Measurements from ENCODE around the gene DDX17.

Gene DDX17

DNA sequence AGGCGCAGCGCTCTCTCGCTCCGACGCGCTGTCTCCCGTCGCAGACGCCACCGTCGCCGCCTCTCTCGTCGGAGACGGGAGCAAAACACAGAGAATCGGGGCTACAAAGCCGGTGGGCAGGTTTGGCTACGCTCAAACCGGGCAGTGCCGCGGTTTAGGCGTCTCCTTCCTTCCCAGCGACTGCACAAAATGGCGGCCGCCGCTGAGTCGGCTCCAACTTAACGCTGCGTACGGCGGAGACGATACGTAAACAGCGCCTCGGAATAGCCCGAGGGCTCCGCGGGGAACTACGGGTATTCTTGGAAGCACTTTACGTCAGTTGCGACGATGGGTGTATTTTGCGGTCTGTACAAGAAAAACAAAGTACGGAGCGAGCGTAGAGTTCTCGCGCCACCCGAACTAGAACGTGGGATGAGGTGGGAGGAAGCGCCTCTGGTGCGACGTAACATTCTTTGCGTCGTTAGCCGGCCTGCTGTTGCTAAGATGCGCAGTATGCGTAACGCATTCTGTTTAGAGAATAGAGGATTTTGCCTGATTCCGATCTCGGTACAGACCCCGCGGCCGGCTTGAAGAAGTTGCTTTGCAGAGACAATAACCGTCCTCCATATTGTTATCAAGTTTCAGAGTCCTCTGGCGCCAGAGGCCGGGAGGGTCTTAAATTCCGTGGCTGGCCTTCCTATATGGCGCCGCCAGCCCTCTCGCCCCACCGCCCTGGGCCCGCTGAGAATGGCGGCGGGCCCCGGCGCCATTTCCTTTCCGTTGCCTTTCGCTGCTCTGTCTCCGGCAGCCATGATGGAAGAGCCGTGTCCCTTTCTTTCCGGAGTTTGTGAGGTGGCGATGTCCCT, at the start of gene DDX17:
Gene DDX17 (minus strand): TSS at position 194 of the 845 bp plus-strand sequence.
- Histone ChIP-seq H3K27me3 (ENCODE audit: low read depth) (no peaks in the 10 kb centered on the region), H3K9me3 (no peaks in the 10 kb centered on the region), H3K4me1 (peaks cover 21% of the 10 kb centered on the region), H3K4me3 (peak within 1 kb of the TSS; percentile 99), H3K36me3 (replicated peaks) (peaks cover 40% of the 10 kb centered on the region)
- peak; percentile 93 to 97 for DNase-seq (ENCODE audit: low spot score in 2 of 2)
- in situ Hi-C loops (cut with MboI; ENCODE audit: low sequenced_read_pairs), result no loop called here

- H3K9me3 ChIP-seq, result no peaks in the 10 kb centered on the region
- H3K36me3 ChIP-seq (replicated peaks), result no peaks in the 10 kb centered on the region
- no peaks in the 10 kb centered on the region for H3K27me3 ChIP-seq (ENCODE audit: low read depth)
- H3K4me1 ChIP-seq, result 0 out of 2 replicates have a peak, but pooled peaks cover 2% of the 10 kb centered on the region
- in situ Hi-C loops (cut with MboI; ENCODE audit: low sequenced_read_pairs), result no loop called here
- no peak for DNase-seq (ENCODE audit: low spot score in 2 of 2)
- no peak overlapping the region for H3K4me3 ChIP-seq
These were observed 48.2 kb upstream of the DDX17 start for GRCh38 chr22:38554281-38554680.

DNA sequence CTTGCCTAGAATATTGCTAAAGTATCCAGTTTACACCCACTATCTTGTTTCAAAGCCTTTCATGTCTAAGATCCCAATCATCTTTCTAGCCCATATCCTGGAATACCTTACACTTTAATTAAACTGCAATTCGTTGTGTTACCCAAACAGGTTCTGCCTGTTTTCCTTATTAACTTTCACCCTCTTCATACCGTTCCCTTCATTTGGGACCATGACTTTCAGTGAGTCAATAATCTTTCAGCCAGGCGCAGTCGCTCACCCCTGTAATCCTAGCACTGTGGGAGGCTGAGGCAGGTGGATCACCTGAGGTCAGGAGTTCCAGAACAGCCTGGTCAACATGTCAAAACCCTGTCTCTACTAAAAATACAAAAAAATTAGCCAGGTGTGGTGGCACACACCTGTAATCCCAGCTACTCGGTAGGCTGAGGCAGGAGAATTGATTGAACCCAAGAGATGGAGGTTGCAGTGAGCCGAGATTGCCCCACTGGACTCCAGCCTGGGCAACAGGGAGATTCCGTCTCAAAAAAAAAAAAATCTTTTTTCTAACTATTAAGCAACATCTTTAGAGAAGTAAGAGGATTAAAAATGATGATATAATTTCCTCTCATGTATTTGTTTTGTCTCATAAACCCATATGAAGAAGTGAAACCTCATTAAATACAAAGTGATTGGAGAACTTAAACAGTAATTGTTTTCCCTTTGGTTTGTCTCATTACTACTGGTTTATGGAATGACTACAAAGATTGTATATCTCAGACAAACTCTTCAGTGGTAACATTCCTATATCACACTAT, 43.2 kb upstream of the DDX17 start:
- H3K27me3 ChIP-seq (ENCODE audit: low read depth), result no peaks in the 10 kb centered on the region
- H3K9me3 ChIP-seq, result no peaks in the 10 kb centered on the region
- H3K4me1 ChIP-seq, result no peaks in the 10 kb centered on the region
- no peak for DNase-seq (ENCODE audit: low spot score in 2 of 2)
- in situ Hi-C loops (cut with MboI; ENCODE audit: low sequenced_read_pairs), result no loop called here
- H3K36me3 ChIP-seq (replicated peaks), result no peaks in the 10 kb centered on the region
- H3K4me3 ChIP-seq, result no peak overlapping the region

DNA sequence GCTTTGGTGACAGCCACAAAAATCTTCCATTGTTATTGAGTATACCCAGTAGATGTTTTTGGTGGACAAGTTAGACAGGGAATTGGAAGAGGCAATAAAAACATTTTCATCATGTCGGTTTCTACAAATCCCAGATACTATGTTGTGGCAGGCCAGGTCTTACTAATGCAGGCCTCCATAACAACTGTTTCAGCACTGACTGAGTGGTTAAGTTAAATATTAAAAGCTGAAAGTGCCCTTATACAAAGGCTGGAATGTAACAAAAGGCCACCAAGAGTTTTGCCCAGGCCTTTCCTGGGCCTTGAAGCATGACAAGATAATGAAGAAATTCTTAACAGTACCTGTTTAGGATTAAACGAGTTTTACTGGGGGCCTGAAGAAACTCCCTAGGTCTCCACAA, 34.6 kb upstream of the DDX17 start:
- no peak for DNase-seq (ENCODE audit: low spot score in 2 of 2)
- H3K4me3 ChIP-seq, result no peak overlapping the region

DNA sequence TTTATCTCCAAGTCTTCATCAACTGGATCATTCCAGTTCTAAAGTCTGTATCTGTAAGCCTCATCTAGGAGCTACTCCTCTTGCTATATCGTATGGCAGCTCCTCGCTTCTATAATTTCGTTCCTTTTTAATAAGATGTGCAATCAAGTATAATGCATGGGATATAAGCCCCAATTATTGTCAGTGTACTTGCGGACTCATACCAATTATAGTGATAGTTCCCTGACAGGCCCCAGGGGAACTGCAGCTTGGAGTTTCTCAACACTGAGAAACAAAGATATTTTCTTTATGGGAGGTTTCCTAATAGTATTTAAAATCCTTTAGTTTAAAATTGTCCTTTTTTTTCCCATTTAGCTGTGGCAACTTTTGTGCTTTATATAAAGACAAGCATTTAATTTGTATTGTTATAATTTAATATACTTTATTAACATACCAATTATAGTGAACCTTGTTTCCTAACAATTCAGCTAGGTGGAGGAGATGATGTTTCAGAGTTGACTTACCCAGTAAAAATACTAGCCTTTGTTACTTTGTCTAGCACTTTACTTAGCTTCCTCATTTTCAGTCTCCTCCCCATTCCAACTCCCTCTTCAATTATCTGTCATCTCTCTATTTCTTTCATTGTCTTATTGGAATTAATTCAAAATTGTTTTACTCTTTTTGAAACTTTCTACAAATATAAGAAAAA, 25.3 kb upstream of the DDX17 start:
- Histone ChIP-seq H3K9me3 (no peaks in the 10 kb centered on the region), H3K4me3 (no peak overlapping the region), H3K27me3 (ENCODE audit: low read depth) (no peaks in the 10 kb centered on the region), H3K4me1 (peaks cover 12% of the 10 kb centered on the region), H3K36me3 (replicated peaks) (no peaks in the 10 kb centered on the region)
- in situ Hi-C loops (cut with MboI; ENCODE audit: low sequenced_read_pairs), result no loop called here
- peak; percentile 29 to 31 for DNase-seq (ENCODE audit: low spot score in 2 of 2)

More for the DNA sequence above, 34.6 kb upstream of the DDX17 start:
- Histone ChIP-seq H3K36me3 (replicated peaks) (no peaks in the 10 kb centered on the region), H3K4me1 (peaks cover 5% of the 10 kb centered on the region; the same call in 1 of the 2 replicates), H3K9me3 (no peaks in the 10 kb centered on the region), H3K27me3 (ENCODE audit: low read depth) (no peaks in the 10 kb centered on the region)
- in situ Hi-C loops (cut with MboI; ENCODE audit: low sequenced_read_pairs), result no loop called here

DNA sequence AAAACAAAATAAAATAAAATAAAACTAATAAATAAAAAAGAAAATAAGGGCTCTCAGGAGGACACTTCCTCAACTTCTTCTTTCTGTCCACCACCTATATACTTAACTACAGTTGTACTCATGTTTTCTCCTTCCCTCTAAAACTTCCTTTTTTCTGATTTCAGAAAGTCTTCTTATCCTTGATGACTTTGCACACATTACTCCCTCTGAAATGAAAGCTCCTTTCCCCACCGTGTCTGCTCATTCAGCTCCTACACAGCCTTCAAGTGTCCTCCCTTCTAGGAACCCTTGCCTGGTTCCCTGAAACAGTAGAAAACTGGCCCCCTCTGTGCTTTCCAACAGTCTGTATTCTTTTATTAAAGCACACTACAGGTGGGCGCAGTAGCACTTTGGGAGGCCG, 18.3 kb upstream of the DDX17 start:
- DNase-seq (ENCODE audit: low spot score in 2 of 2), result no peak
- Histone ChIP-seq H3K4me1 (no peaks in the 10 kb centered on the region), H3K4me3 (no peak overlapping the region), H3K27me3 (ENCODE audit: low read depth) (peaks cover 7% of the 10 kb centered on the region; the same call in 1 of the 2 replicates), H3K36me3 (replicated peaks) (no peaks in the 10 kb centered on the region), H3K9me3 (no peaks in the 10 kb centered on the region)
- in situ Hi-C loops (cut with MboI; ENCODE audit: low sequenced_read_pairs), result no loop called here

GRCh38 chr22:38523479-38523878, 17.4 kb upstream of the DDX17 start:
- Histone ChIP-seq H3K4me3 (no peak overlapping the region), H3K4me1 (no peaks in the 10 kb centered on the region), H3K36me3 (replicated peaks) (no peaks in the 10 kb centered on the region), H3K9me3 (no peaks in the 10 kb centered on the region), H3K27me3 (ENCODE audit: low read depth) (peaks cover 7% of the 10 kb centered on the region; the same call in 1 of the 2 replicates)
- in situ Hi-C loops (cut with MboI; ENCODE audit: low sequenced_read_pairs), result no loop called here
- DNase-seq (ENCODE audit: low spot score in 2 of 2), result no peak

DNA sequence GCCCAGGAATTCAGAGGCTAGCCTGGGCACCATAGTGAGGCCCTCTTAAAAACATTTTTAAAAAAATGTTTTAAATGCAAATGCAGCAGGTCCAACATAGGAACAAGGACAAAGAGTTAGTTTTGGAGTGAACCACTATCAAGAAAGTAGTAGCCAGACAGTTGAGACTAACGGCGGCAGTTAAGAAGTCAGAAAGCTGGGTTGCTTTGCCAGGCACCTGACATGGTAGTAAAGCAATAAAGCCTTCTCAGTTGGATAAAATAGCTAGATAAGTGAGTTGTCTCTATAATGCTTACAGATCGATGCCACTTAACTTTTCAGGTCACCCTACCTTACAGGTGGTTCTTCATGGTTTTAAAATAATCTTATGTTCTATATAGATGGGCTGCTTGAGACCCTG, 16.9 kb upstream of the DDX17 start:
- no peak for DNase-seq (ENCODE audit: low spot score in 2 of 2)
- no peak overlapping the region for H3K4me3 ChIP-seq
- no peaks in the 10 kb centered on the region for H3K36me3 ChIP-seq (replicated peaks)
- H3K27me3 ChIP-seq (ENCODE audit: low read depth), result peaks cover 7% of the 10 kb centered on the region; the same call in 1 of the 2 replicates
- H3K4me1 ChIP-seq, result no peaks in the 10 kb centered on the region; the same call in 1 of the 2 replicates
- in situ Hi-C loops (cut with MboI; ENCODE audit: low sequenced_read_pairs), result no loop called here
- no peaks in the 10 kb centered on the region for H3K9me3 ChIP-seq

DNA sequence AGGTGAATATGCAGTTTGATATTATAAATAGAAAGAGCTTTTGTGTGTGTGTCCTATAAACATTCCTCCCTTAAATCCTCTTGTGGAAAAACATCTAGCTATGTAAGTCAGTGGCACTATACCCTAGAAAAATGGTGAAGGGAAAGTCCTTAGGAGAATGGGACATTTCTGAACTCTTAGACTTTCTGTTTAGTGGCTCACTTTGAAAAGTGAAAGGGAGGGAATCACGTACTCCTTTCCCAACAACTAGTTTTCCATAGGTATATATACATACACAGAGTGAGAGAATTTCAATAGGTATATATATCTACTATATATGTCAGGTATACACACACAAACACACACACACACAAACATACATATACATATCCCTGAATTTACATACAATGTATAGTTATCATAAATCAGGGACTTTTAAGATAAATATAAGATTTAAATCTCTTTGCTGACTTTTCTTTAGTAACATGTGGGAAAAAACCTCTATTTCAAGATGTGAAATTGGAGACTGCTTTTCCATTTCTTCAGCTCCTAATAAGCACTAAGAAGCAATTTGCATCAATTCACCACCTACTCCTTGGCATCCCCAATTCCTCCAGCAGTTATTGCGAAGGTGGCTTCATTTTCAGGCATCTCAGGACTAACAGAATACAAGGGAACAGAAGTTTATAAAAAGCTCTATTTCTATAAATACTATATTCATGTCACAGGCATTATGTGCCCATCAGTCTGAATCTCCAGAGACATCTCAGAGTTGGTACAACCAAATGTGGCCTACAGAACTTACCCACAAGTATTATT, 13.5 kb upstream of the DDX17 start:
- Histone ChIP-seq H3K36me3 (replicated peaks) (no peaks in the 10 kb centered on the region), H3K9me3 (no peaks in the 10 kb centered on the region), H3K27me3 (ENCODE audit: low read depth) (peaks cover 7% of the 10 kb centered on the region; the same call in 1 of the 2 replicates), H3K4me3 (no peak overlapping the region), H3K4me1 (peaks cover 4% of the 10 kb centered on the region)
- no peak for DNase-seq (ENCODE audit: low spot score in 2 of 2)
- in situ Hi-C loops (cut with MboI; ENCODE audit: low sequenced_read_pairs), result no loop called here

- in situ Hi-C loops (cut with MboI; ENCODE audit: low sequenced_read_pairs), result no loop called here
These were observed 12.5 kb upstream of the DDX17 start for GRCh38 chr22:38518620-38519019.

GRCh38 chr22:38513063-38513462, 7.0 kb upstream of the DDX17 start:
- in situ Hi-C loops (cut with MboI; ENCODE audit: low sequenced_read_pairs), result no loop called here
- H3K27me3 ChIP-seq (ENCODE audit: low read depth), result no peaks in the 10 kb centered on the region
- no peaks in the 10 kb centered on the region for H3K9me3 ChIP-seq
- no peak overlapping the region for H3K4me3 ChIP-seq
- H3K36me3 ChIP-seq (replicated peaks), result no peaks in the 10 kb centered on the region
- no peak for DNase-seq (ENCODE audit: low spot score in 2 of 2)
- peaks cover 4% of the 10 kb centered on the region for H3K4me1 ChIP-seq

More at GRCh38 chr22:38518620-38519019, 12.5 kb upstream of the DDX17 start:
- DNase-seq (ENCODE audit: low spot score in 2 of 2), result no peak
- Histone ChIP-seq H3K27me3 (ENCODE audit: low read depth) (peaks cover 5% of the 10 kb centered on the region; the same call in 1 of the 2 replicates), H3K36me3 (replicated peaks) (no peaks in the 10 kb centered on the region), H3K9me3 (no peaks in the 10 kb centered on the region), H3K4me3 (no peak overlapping the region), H3K4me1 (peaks cover 4% of the 10 kb centered on the region)

GRCh38 chr22:38510416-38510970, 4.4 kb upstream of the DDX17 start:
- no peaks in the 10 kb centered on the region for H3K27me3 ChIP-seq (ENCODE audit: low read depth)
- in situ Hi-C loops (cut with MboI; ENCODE audit: low sequenced_read_pairs), result no loop called here
- no peak for DNase-seq (ENCODE audit: low spot score in 2 of 2)
- H3K4me1 ChIP-seq, result peaks cover 6% of the 10 kb centered on the region
- no peaks in the 10 kb centered on the region for H3K9me3 ChIP-seq
- H3K36me3 ChIP-seq (replicated peaks), result peaks cover 5% of the 10 kb centered on the region
- H3K4me3 ChIP-seq, result no peak overlapping the region

Measured in HAP-1 (cell line).